ENCODE results near the gene PPY.

DNA sequence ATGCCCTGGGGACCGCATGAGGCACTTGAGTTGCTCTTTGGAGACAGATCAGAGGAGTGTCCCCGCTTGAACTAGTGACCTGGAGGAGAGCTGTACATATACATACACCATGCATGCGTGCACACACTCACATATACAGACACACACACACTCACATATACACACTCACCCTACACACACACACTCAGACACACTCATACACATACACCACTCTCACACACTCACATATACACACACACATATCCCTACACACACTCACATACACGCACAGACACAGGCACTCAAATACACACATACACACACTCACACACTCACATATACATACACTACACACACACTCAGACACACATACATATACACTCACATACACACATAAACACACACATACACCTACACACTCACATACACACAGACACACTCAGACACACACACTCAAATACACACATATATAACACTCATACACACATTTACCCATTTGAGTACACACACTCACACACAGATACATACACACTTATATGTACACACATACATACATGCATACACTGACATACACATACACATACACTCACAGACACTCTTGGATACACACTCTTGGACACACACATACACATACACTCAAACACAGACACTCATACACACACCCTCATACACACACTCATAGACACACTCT is 29.5 kb downstream of the PPY start:
- TF ChIP-seq, protein P1, sequence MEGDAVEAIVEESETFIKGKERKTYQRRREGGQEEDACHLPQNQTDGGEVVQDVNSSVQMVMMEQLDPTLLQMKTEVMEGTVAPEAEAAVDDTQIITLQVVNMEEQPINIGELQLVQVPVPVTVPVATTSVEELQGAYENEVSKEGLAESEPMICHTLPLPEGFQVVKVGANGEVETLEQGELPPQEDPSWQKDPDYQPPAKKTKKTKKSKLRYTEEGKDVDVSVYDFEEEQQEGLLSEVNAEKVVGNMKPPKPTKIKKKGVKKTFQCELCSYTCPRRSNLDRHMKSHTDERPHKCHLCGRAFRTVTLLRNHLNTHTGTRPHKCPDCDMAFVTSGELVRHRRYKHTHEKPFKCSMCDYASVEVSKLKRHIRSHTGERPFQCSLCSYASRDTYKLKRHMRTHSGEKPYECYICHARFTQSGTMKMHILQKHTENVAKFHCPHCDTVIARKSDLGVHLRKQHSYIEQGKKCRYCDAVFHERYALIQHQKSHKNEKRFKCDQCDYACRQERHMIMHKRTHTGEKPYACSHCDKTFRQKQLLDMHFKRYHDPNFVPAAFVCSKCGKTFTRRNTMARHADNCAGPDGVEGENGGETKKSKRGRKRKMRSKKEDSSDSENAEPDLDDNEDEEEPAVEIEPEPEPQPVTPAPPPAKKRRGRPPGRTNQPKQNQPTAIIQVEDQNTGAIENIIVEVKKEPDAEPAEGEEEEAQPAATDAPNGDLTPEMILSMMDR (IDR thresholded peaks at IDR 0.05) = no peak
- TF ChIP-seq POLR2A (IDR thresholded peaks at IDR 0.05) (no peak), EP300 (IDR thresholded peaks at IDR 0.05) (no peak), POLR2AphosphoS5 (IDR thresholded peaks at IDR 0.05) (no peak)
